Measurements from ENCODE around the gene YARS2. TPM values are rescaled to one million over a fixed set of nuclear protein-coding genes. Genes with fewer than 3 reads are reported as not detected.

YARS2 gene
- 13.9 TPM for total RNA-seq
- long read RNA-seq, transcript YARS2-201 (5 exons, 2,122 nt) = major isoform, 58 of 67 reads
- long read RNA-seq, partial matches to known transcripts = 1 of 67 reads
- long read RNA-seq, other reads (novel, unspliced or antisense) = 8 of 67 reads

GRCh38 chr12:32755654-32756475 is at the start of gene YARS2:
Gene YARS2 (minus strand): TSS chr12:32755897. CDS start chr12:32755874, 23 bp downstream.
- DNase-seq (ENCODE audit: low spot score) = peak; percentile 94

GRCh38 chr12:32804301-32804700 is 48.6 kb upstream of the YARS2 start:
- DNase-seq (ENCODE audit: low spot score) = no peak

GRCh38 chr12:32801269-32801980 is 45.7 kb upstream of the YARS2 start:
- DNase-seq (ENCODE audit: low spot score) = no peak

GRCh38 chr12:32794281-32794680 is 38.6 kb upstream of the YARS2 start:
- DNase-seq (ENCODE audit: low spot score) = no peak

GRCh38 chr12:32789916-32790315 is 34.2 kb upstream of the YARS2 start:
- no peak for DNase-seq (ENCODE audit: low spot score)

- no peak for DNase-seq (ENCODE audit: low spot score)
Measured at GRCh38 chr12:32789446-32789845, 33.7 kb upstream of the YARS2 start.

- DNase-seq (ENCODE audit: low spot score) = no peak
Measured at GRCh38 chr12:32788405-32788804, 32.7 kb upstream of the YARS2 start.

- no peak for DNase-seq (ENCODE audit: low spot score)
Measured at GRCh38 chr12:32785557-32785956, 29.9 kb upstream of the YARS2 start.

GRCh38 chr12:32783029-32783428 is 27.3 kb upstream of the YARS2 start:
- DNase-seq (ENCODE audit: low spot score) = no peak

- DNase-seq (ENCODE audit: low spot score) = no peak
Measured at GRCh38 chr12:32780071-32780470, 24.4 kb upstream of the YARS2 start.

GRCh38 chr12:32777691-32778175 is 22.0 kb upstream of the YARS2 start:
- DNase-seq (ENCODE audit: low spot score) = no peak

- no peak for DNase-seq (ENCODE audit: low spot score)
Measured at GRCh38 chr12:32777159-32777558, 21.5 kb upstream of the YARS2 start.

GRCh38 chr12:32776258-32776657 is 20.6 kb upstream of the YARS2 start:
- no peak for DNase-seq (ENCODE audit: low spot score)

- DNase-seq (ENCODE audit: low spot score) = no peak
Measured at GRCh38 chr12:32773691-32774090, 18.0 kb upstream of the YARS2 start.

GRCh38 chr12:32770141-32770540 is 14.4 kb upstream of the YARS2 start:
- DNase-seq (ENCODE audit: low spot score) = no peak

GRCh38 chr12:32768518-32768917 is 12.8 kb upstream of the YARS2 start:
- DNase-seq (ENCODE audit: low spot score) = no peak

- DNase-seq (ENCODE audit: low spot score) = no peak
Measured at GRCh38 chr12:32765906-32766305, 10.2 kb upstream of the YARS2 start.

GRCh38 chr12:32761716-32762115 is 6.0 kb upstream of the YARS2 start:
- no peak for DNase-seq (ENCODE audit: low spot score)

GRCh38 chr12:32757157-32757556 is 1.5 kb upstream of the YARS2 start:
- DNase-seq (ENCODE audit: low spot score) = no peak

GRCh38 chr12:32756476-32757066 is 874 bp upstream of the YARS2 start:
- no peak for DNase-seq (ENCODE audit: low spot score)

- DNase-seq (ENCODE audit: low spot score) = no peak
Measured at GRCh38 chr12:32755051-32755653, 545 bp downstream of the YARS2 start.
